ENCODE data around the gene MACROD2. TPM values are rescaled to one million over a fixed set of nuclear protein-coding genes. Genes with fewer than 3 reads are reported as not detected.

The MACROD2 gene
- total and polyA plus RNA-seq, 7 donors: 0.20 to 4.8 (median 0.87) TPM

GRCh38 chr20:14385176-14385740 is 389.9 kb downstream of the MACROD2 start:
- no peak overlapping the region for H3K4me3 ChIP-seq
- intact Hi-C loops (cut with DNase I): no loop called here
- no peak overlapping the region for H3K27ac ChIP-seq
- ATAC-seq (no peak), DNase-seq (no peak)
- no peaks in the 10 kb centered on the region for H3K27me3 ChIP-seq (ENCODE audit: insufficient read depth in 3 of 3, low read length in 2 of 3)
- no peaks in the 10 kb centered on the region for H3K9me3 ChIP-seq
- H3K4me1 ChIP-seq: no peaks in the 10 kb centered on the region
- TF ChIP-seq CTCF (IDR thresholded peaks at IDR 0.05): no peak
- no peaks in the 10 kb centered on the region for H3K36me3 ChIP-seq (ENCODE audit: insufficient read depth in 1 of 2, low read depth in 1 of 2)
- 83 to 88% (median 83%) methylated on average over 2 of the region's 2 CpGs for WGBS, 3 donors

- Histone ChIP-seq H3K27me3 (ENCODE audit: insufficient read depth in 3 of 3, low read length in 2 of 3) (no peaks in the 10 kb centered on the region), H3K36me3 (ENCODE audit: insufficient read depth in 1 of 2, low read depth in 1 of 2) (no peaks in the 10 kb centered on the region), H3K4me1 (no peaks in the 10 kb centered on the region), H3K4me3 (no peak overlapping the region), H3K9me3 (no peaks in the 10 kb centered on the region), H3K27ac (no peak overlapping the region)
- intact Hi-C loops (cut with DNase I): no loop called here
- 91 to 94% (median 91%) methylated on average over 4 of the region's 4 CpGs for WGBS, 3 donors
- TF ChIP-seq CTCF (IDR thresholded peaks at IDR 0.05): no peak
- ATAC-seq (no peak), DNase-seq (no peak)
Observed at GRCh38 chr20:14386726-14387125, 391.4 kb downstream of the MACROD2 start.

GRCh38 chr20:14401479-14402138 is 406.3 kb downstream of the MACROD2 start:
- Histone ChIP-seq H3K27me3 (ENCODE audit: insufficient read depth in 3 of 3, low read length in 2 of 3) (no peaks in the 10 kb centered on the region), H3K36me3 (ENCODE audit: insufficient read depth in 1 of 2, low read depth in 1 of 2) (no peaks in the 10 kb centered on the region), H3K4me1 (no peaks in the 10 kb centered on the region), H3K9me3 (no peaks in the 10 kb centered on the region), H3K27ac (no peak overlapping the region), H3K4me3 (no peak overlapping the region)
- intact Hi-C loops (cut with DNase I): no loop called here
- ATAC-seq: no peak
- DNase-seq: no peak
- no peak for TF ChIP-seq CTCF (IDR thresholded peaks at IDR 0.05)

- Histone ChIP-seq H3K27me3 (ENCODE audit: insufficient read depth in 3 of 3, low read length in 2 of 3) (no peaks in the 10 kb centered on the region), H3K4me3 (no peak overlapping the region), H3K4me1 (no peaks in the 10 kb centered on the region), H3K27ac (no peak overlapping the region), H3K9me3 (no peaks in the 10 kb centered on the region), H3K36me3 (ENCODE audit: insufficient read depth in 1 of 2, low read depth in 1 of 2) (no peaks in the 10 kb centered on the region)
- no peak for ATAC-seq
- no peak for DNase-seq
- WGBS, 3 donors: 93 to 95% (median 94%) methylated on average over 2 of the region's 2 CpGs
- no peak for TF ChIP-seq CTCF (IDR thresholded peaks at IDR 0.05)
- intact Hi-C loops (cut with DNase I): no loop called here
Observed at GRCh38 chr20:14404515-14404914, 409.2 kb downstream of the MACROD2 start.

- TF ChIP-seq CTCF (IDR thresholded peaks at IDR 0.05): no peak
- no peaks in the 10 kb centered on the region for H3K36me3 ChIP-seq (ENCODE audit: insufficient read depth in 1 of 2, low read depth in 1 of 2)
- no peak for ATAC-seq
- intact Hi-C loops (cut with DNase I): no loop called here
- H3K27ac ChIP-seq: no peak overlapping the region
- no peak overlapping the region for H3K4me3 ChIP-seq
- no peaks in the 10 kb centered on the region for H3K27me3 ChIP-seq (ENCODE audit: insufficient read depth in 3 of 3, low read length in 2 of 3)
- DNase-seq: no peak
- no peaks in the 10 kb centered on the region for H3K4me1 ChIP-seq
- H3K9me3 ChIP-seq: no peaks in the 10 kb centered on the region
Observed at GRCh38 chr20:14406495-14406894, 411.2 kb downstream of the MACROD2 start.

All from psoas muscle (tissue), 8 donors.